Heart left ventricle (tissue), 13 donors: ENCODE measurements around the gene RNASE12.

Source experiments
- CTCF ChIP-seq, 12 donors: fragments of 200-600 bp; sonication (generic) in 4 of 12; IDR thresholded peaks; one replicate each; pipeline versions ENCODE4 v1.5.0 to v1.8.0; 2018 to 2022; ENCODE audit warnings: antibody characterized with exemption in 12 of 12, mild to moderate bottlenecking in 5 of 12
- POLR2A ChIP-seq, 2 donors: fragments of 450-650 bp; IDR thresholded peaks; one replicate each; pipeline ENCODE4 v1.6.1; 2017; ENCODE audit warnings: antibody characterized with exemption in 2 of 2, mild to moderate bottlenecking in 2 of 2, moderate library complexity in 2 of 2
- donor health status: ischemic (EF 13 %, LVEDD 7.1; RV severe dilation, severe dysfunction).
- donor health status: DM: no; HTN: yes; CAD: no.
- donor health status: DM: no; HTN: no; CAD: no.
- donor health status: ischemic (EF 25% LVEDD 6.9; RV normal size, moderate dysfunction).
- donor health status: ischemic (EF 25% LVEDD 5.7; RV mildly dilated, moderate dysfunction).
- donor health status: ischemic (EF 35%, LVEDD 5.7; RV mildly dilated, moderate dysfunction).
- donor health status: nonischemic (EF 11% LVEDD 7.7; RV severe dilation, severe dysfunction).
- donor health status: DM: yes; HTN: yes; CAD: no.
- donor health status: PGD.
- donor health status: ischemic (EF 29% LVEDD 5.4; RV normal size, mild dysfunction).
- donor health status: nonischemic (EF 23%, LVEDD 6.1; RV moderate dilation, normal function).

- TF ChIP-seq CTCF (IDR thresholded peaks at IDR 0.05): no peak
- no peak for TF ChIP-seq POLR2A (IDR thresholded peaks at IDR 0.05)
These were observed at the start of gene RNASE12 for GRCh38 chr14:20591235-20591634.
